HepG2 (cell line): ENCODE measurements around the gene TAT. TPM values are rescaled to one million over a fixed set of nuclear protein-coding genes. Genes with fewer than 3 reads are reported as not detected.

ENCODE experiments used
- AGO2 ChIP-seq: fragments of 200-400 bp; formaldehyde crosslinking; optimal IDR thresholded peaks from 2 replicates; pipeline ENCODE3; 2017; ENCODE audit warnings: mild to moderate bottlenecking, low read depth, low read length, moderate library complexity
- CREB1 ChIP-seq, 2 experiments: fragments of 450-650 bp in 1 of 2; IDR thresholded peaks; 2 replicates each; pipeline ENCODE4 v1.6.1; 2016 to 2017; ENCODE audit warnings: control low read depth in 1 of 2, mild to moderate bottlenecking in 1 of 2, missing compliant biosample characterization in 1 of 2, missing genetic modification characterization in 1 of 2
- FOXP1 ChIP-seq, 2 experiments: fragments of 450-650 bp in 1 of 2; IDR thresholded peaks; 2 replicates each; pipeline ENCODE4 v1.6.1; 2017 to 2018; ENCODE audit warnings: antibody characterized with exemption in 1 of 2
- JUND ChIP-seq: sonication (generic); formaldehyde crosslinking; IDR thresholded peaks from 2 replicates; pipeline ENCODE4 v1.8.0; 2022; ENCODE audit warnings: mild to moderate bottlenecking, missing genetic modification reagents
- MZF1 ChIP-seq: sonication (generic); formaldehyde crosslinking; IDR thresholded peaks from 2 replicates; pipeline ENCODE4 v1.8.1; 2023; ENCODE audit warnings: mild to moderate bottlenecking, missing genetic modification reagents, borderline replicate concordance
- NPAS2 ChIP-seq: sonication (generic); formaldehyde crosslinking; IDR thresholded peaks from 2 replicates; pipeline ENCODE4 v1.8.0; 2022; ENCODE audit warnings: mild to moderate bottlenecking, missing genetic modification reagents, borderline replicate concordance
- SP2 ChIP-seq: sonication (generic); formaldehyde crosslinking; IDR thresholded peaks from 2 replicates; pipeline ENCODE4 v1.5.1; 2020; ENCODE audit warnings: mild to moderate bottlenecking, missing genetic modification reagents
- SRSF4 ChIP-seq: fragments of 200-400 bp; formaldehyde crosslinking; IDR thresholded peaks from one replicate; pipeline ENCODE4 v1.6.1; 2018; ENCODE audit warnings: mild to moderate bottlenecking, low read depth, low read length, moderate library complexity; ENCODE audit not compliant: poor library complexity, severe bottlenecking
- ZNF124 ChIP-seq: sonication (generic); formaldehyde crosslinking; IDR thresholded peaks from 2 replicates; pipeline ENCODE4 v1.4.0; 2020; ENCODE audit warnings: missing genetic modification reagents
- ZNF496 ChIP-seq: sonication (generic); formaldehyde crosslinking; IDR thresholded peaks from 2 replicates; pipeline ENCODE4 v1.8.1; 2023; ENCODE audit warnings: mild to moderate bottlenecking, moderate library complexity, missing genetic modification reagents; ENCODE audit not compliant: insufficient replicate concordance
- ZNF788 ChIP-seq: sonication (generic); formaldehyde crosslinking; IDR thresholded peaks from 2 replicates; pipeline ENCODE4 v1.5.0; 2020; ENCODE audit warnings: mild to moderate bottlenecking, missing genetic modification reagents, borderline replicate concordance
- ZZZ3 ChIP-seq: sonication (generic); formaldehyde crosslinking; IDR thresholded peaks from 2 replicates; pipeline ENCODE4 v1.4.0; 2020; ENCODE audit warnings: missing genetic modification reagents, mild to moderate bottlenecking, borderline replicate concordance
- polyA plus RNA-seq, 8 experiments: library from polyadenylated mRNA; depleted of rRNA in 3 of 8; stranded (reverse) in 7 of 8; unstranded in 1 of 8; fragments of >200 nt; fragmentation: Illumina TruSeq in 4 of 8; extraction: Trizol in 4 of 8; gene quantifications; 2 replicates each; pipeline versions ENCODE4 v1.2.1 to v1.2.3, GENCODE V29; 2011 to 2016; ENCODE audit warnings: low read depth in 4 of 8, missing spikeins in 1 of 8, mixed read lengths in 1 of 8; ENCODE audit not compliant: insufficient read depth in 1 of 8
- total RNA-seq, 5 experiments: library from RNA; depleted of rRNA; stranded (reverse); fragments of >200 nt; fragmentation: Illumina TruSeq; extraction: Trizol; gene quantifications; 2 replicates each; pipeline ENCODE4 v1.2.3, GENCODE V29; 2016; ENCODE audit warnings: low read depth in 1 of 5
- TF ChIP-seq, protein P1 (sequence below): sonication (generic); formaldehyde crosslinking; IDR thresholded peaks from 2 replicates; pipeline ENCODE4 v1.4.0; 2020; ENCODE audit warnings: mild to moderate bottlenecking, missing genetic modification reagents, borderline replicate concordance
- TF ChIP-seq, protein P2 (sequence below), 2 experiments: fragments of 450-650 bp in 1 of 2; sonication (generic) in 1 of 2; formaldehyde crosslinking in 1 of 2; IDR thresholded peaks; 2 replicates each; pipeline versions ENCODE4 v1.6.1 to v1.8.0; 2016 to 2022; ENCODE audit warnings: antibody characterized with exemption in 1 of 2, mild to moderate bottlenecking in 1 of 2, missing genetic modification reagents in 1 of 2

Gene TAT
- total and polyA plus RNA-seq, 2 of the 13 experiments (the other 11 are each of a cell fraction or from before 2014, with no cell fraction given) = 1.6 to 5.8 TPM

DNA sequence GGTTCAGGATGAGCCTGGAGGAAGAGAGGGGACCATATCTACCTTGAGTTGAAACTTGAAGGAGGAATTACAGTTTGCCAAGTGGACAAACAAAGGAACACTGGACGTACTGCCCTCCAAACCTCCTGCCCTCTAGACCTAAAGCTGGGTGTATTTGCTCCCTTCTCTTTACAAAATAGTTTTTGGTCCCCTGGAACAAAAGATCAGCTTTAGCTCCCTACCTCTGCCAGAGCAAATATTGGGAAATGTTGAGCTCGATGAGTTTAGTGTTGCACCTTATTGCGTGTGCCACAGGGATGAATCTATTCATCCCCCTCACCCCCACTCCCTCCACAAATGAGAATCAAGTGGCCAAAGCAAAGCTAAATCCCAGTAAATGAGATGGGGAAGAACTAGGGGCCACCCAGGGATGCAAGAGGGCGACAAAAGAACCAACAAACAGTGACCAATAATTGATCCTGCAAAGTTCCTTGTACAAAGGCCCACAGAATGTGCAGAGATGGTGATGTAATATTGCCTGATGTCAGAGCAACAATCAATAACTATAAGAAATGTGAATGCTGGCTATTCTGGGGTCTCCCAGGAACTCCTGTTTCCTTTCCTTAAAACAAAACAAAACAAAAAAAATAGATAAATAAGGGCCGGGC is 17.2 kb upstream of the TAT start (continued):
- TF ChIP-seq CREB1 (IDR thresholded peaks at IDR 0.05) = peak; percentile 45; the same call in 1 of the 2 replicates
- TF ChIP-seq CREB1 (CRISPR knock-in tag; IDR thresholded peaks at IDR 0.05) = peak; percentile 62
- no peak for TF ChIP-seq SRSF4
- no peak for TF ChIP-seq SP2 (CRISPR knock-in tag)
- peak; percentile 54; the same call in 1 of the 2 replicates for TF ChIP-seq ZNF124 (CRISPR knock-in tag)
- TF ChIP-seq ZNF496 (CRISPR knock-in tag) = no peak
- no peak for TF ChIP-seq NPAS2 (CRISPR knock-in tag)
- TF ChIP-seq AGO2 = no peak
- peak; percentile 64 for TF ChIP-seq ZNF788 (CRISPR knock-in tag)
- TF ChIP-seq JUND = 0 out of 2 replicates have a peak, but pooled peaks have one; percentile 52
- TF ChIP-seq MZF1 = no peak
- no peak for TF ChIP-seq ZZZ3 (CRISPR knock-in tag)
- no peak for TF ChIP-seq FOXP1 (IDR thresholded peaks at IDR 0.05)
- TF ChIP-seq FOXP1 (CRISPR knock-in tag; IDR thresholded peaks at IDR 0.05) = peak; percentile 84
- TF ChIP-seq, protein P1, sequence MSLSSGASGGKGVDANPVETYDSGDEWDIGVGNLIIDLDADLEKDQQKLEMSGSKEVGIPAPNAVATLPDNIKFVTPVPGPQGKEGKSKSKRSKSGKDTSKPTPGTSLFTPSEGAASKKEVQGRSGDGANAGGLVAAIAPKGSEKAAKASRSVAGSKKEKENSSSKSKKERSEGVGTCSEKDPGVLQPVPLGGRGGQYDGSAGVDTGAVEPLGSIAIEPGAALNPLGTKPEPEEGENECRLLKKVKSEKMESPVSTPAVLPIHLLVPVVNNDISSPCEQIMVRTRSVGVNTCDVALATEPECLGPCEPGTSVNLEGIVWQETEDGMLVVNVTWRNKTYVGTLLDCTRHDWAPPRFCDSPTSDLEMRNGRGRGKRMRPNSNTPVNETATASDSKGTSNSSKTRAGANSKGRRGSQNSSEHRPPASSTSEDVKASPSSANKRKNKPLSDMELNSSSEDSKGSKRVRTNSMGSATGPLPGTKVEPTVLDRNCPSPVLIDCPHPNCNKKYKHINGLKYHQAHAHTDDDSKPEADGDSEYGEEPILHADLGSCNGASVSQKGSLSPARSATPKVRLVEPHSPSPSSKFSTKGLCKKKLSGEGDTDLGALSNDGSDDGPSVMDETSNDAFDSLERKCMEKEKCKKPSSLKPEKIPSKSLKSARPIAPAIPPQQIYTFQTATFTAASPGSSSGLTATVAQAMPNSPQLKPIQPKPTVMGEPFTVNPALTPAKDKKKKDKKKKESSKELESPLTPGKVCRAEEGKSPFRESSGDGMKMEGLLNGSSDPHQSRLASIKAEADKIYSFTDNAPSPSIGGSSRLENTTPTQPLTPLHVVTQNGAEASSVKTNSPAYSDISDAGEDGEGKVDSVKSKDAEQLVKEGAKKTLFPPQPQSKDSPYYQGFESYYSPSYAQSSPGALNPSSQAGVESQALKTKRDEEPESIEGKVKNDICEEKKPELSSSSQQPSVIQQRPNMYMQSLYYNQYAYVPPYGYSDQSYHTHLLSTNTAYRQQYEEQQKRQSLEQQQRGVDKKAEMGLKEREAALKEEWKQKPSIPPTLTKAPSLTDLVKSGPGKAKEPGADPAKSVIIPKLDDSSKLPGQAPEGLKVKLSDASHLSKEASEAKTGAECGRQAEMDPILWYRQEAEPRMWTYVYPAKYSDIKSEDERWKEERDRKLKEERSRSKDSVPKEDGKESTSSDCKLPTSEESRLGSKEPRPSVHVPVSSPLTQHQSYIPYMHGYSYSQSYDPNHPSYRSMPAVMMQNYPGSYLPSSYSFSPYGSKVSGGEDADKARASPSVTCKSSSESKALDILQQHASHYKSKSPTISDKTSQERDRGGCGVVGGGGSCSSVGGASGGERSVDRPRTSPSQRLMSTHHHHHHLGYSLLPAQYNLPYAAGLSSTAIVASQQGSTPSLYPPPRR (CRISPR knock-in tag) = peak; percentile 20; the same call in 1 of the 2 replicates
- TF ChIP-seq, protein P2, sequence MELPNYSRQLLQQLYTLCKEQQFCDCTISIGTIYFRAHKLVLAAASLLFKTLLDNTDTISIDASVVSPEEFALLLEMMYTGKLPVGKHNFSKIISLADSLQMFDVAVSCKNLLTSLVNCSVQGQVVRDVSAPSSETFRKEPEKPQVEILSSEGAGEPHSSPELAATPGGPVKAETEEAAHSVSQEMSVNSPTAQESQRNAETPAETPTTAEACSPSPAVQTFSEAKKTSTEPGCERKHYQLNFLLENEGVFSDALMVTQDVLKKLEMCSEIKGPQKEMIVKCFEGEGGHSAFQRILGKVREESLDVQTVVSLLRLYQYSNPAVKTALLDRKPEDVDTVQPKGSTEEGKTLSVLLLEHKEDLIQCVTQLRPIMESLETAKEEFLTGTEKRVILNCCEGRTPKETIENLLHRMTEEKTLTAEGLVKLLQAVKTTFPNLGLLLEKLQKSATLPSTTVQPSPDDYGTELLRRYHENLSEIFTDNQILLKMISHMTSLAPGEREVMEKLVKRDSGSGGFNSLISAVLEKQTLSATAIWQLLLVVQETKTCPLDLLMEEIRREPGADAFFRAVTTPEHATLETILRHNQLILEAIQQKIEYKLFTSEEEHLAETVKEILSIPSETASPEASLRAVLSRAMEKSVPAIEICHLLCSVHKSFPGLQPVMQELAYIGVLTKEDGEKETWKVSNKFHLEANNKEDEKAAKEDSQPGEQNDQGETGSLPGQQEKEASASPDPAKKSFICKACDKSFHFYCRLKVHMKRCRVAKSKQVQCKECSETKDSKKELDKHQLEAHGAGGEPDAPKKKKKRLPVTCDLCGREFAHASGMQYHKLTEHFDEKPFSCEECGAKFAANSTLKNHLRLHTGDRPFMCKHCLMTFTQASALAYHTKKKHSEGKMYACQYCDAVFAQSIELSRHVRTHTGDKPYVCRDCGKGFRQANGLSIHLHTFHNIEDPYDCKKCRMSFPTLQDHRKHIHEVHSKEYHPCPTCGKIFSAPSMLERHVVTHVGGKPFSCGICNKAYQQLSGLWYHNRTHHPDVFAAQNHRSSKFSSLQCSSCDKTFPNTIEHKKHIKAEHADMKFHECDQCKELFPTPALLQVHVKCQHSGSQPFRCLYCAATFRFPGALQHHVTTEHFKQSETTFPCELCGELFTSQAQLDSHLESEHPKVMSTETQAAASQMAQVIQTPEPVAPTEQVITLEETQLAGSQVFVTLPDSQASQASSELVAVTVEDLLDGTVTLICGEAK (IDR thresholded peaks at IDR 0.05) = no peak
- TF ChIP-seq, protein P2 (CRISPR knock-in tag; IDR thresholded peaks at IDR 0.05) = no peak
